Kasumi-1 (cell line): Measurements from ENCODE around the gene DDX49.

ENCODE experiments used
- DNase-seq, 2 experiments: peaks; one replicate each; lab custom pipeline; 2025; lab: John Stamatoyannopoulos, UW

Gene DDX49, protein sequence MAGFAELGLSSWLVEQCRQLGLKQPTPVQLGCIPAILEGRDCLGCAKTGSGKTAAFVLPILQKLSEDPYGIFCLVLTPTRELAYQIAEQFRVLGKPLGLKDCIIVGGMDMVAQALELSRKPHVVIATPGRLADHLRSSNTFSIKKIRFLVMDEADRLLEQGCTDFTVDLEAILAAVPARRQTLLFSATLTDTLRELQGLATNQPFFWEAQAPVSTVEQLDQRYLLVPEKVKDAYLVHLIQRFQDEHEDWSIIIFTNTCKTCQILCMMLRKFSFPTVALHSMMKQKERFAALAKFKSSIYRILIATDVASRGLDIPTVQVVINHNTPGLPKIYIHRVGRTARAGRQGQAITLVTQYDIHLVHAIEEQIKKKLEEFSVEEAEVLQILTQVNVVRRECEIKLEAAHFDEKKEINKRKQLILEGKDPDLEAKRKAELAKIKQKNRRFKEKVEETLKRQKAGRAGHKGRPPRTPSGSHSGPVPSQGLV

DNA sequence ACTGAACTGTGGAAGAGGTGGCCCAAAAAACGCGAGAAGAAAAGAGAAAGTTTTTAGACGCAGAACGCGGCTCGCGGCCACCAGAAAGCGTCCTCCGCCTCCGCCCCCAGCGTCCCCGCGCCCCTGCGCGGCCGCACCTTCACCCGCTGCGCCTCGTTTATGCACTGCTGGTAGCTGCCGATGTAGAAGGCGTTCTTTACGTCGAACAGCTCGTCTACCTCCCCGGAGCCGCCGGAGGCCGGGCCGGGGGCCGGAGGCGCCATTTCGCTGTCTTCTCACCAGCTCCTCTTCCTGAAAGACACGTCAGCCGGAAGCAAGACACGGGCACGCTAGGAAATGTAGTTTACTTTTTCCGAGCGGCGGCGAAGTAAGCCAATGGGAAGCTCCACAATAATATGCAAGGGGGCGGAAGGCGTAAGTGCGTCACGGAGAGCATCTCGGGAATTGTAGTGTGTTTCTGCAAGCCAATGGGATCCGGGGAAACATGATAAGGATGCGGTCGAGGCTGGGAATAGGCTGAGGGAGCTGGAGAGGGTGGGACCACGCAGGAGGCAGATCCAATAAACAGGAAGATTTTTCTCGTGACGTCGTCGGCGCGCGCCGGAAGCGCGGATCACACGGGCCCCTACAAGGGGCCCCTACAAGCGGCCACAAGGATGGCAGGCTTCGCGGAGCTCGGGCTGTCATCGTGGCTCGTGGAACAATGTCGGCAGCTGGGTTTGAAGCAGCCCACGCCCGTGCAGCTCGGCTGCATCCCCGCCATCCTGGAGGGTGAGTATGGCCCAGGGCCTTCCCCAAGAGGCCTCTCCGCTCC, at the start of gene DDX49, which contains the start of gene COPE:
DDX49 (plus strand) TSS at position 630 of the 814 bp plus-strand sequence; CDS start at position 657, 27 bp downstream.
COPE (minus strand) TSS at position 302 of the 814 bp plus-strand sequence; CDS start at position 263, 39 bp downstream.
- DNase-seq, result peak; percentile 100

DNA sequence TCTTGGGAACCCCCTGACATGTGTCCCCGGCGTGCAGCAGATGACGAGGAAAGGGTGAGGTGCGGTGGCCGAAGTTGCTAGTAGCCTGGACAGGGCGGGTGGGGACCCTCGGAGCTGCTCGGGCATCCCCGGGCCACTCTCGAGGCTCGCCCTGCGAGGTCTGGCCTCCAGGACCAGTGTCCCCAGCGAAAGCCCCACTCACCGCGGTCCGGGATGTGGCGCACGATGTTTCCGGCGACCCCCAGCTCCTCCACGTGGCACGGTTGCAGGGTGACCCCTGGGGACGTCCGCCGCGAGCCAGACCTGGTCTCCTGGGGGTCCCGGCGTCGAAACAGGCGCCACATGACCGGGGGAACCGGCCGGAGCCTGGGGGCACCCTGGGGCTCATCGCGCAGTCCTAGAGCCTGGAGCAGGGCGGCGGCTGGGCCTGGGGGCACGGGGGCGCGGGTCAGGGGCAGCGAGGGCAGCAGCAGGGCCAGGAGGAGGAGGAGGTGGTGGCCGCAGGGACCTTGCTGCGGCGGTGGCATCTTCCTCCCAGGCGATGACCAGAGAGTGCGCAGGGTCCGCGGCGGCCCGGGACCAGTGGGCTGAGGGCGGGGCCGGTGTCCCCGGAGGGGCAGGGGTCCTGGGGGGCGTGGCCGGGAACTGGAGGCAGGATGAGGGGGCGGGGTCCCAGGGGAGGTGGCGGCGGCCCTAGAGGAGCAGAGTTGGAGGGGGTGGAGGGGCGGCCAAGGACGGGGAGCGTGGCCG, 49.6 kb upstream of the DDX49 start:
- no peak for DNase-seq

DNA sequence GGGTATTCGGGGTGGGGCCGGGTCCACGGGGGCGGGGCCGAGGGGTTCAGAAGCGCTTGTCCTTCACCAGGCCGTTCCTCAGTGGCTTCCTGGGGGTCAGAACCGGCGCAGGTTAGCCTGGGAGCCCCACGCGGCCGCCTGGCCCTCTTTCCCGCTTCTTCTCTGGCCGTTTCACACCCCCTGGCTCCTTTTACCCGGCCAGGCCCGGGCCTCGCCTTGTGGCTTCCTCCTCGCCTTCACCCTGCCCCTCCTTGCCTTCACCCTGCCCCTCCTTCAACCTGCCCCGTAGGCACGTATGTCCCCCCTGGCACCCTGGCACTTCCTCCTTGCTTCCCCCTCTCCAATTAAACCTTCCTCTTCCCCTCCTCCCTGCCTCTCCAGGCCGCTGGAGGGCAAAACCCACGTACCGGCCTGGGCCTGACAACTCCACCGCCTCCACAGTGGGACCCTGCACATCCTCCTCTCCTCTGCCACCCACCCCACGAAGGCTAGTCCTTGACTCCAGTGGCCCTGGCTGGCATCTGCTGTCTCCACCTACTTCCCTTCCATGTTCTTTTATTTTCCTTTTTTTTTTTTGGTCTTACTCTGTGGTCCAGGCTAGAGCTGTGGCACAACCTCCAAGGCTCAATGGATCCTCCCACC, 48.9 kb upstream of the DDX49 start:
- no peak for DNase-seq

DNA sequence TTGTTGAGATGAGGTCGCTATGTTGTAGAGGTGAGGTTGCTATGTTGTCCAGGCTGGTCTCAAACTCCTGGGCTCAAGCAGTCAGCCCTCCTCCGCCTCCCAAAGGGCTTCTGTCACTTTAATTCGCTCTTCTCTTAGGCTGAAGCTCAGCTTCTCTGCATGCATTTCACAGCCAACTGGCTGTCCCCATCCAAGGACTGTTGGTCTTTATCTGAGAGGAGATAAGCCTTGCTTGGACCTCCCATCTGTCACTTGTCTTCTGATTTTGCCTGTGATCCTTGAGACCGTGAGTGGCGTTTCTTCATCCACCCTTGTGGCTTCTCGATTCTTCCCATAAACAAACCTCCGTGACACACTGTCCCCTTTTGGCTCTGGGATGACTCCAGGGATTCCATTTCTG, 48.0 kb upstream of the DDX49 start:
- no peak for DNase-seq

DNA sequence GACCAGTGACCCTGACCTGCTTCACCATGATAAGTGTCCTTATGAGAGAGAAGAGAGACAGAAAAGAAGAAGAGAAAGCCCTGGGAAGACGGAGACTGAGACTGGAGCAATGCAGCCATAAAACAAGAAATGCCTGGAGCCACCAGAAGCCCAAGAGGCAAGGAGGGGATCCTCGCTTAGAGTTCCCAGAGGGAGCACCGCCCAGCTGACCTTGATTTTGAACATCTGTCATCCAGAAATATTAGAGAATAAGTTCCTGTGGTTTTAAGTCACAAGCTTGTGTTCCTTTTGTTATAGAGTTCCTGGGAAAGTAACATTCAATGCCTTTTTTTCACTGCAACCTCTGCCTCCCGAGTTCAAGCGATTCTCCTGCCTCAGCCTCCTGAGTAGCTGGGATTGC, 43.8 kb upstream of the DDX49 start:
- DNase-seq, result no peak

DNA sequence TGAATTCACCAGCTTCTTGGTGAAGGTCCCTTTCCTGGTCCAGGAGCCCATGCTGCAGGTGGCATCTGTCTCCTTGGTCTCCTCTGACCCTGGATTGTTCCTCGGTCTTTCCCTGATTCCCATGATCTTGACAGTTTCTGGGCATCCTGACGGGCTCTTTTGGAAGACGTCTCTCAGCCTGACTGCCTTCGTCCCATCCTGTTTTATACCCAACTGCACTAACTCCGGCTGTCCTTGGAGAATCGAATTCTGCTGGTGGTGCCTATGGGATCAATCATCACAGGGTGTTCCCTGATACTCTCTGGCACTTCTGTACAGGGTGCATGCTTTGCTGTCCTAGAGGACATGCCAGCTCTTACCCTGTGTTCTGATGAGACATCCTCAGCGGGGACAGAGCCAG, 42.6 kb upstream of the DDX49 start:
- DNase-seq, result no peak

DNA sequence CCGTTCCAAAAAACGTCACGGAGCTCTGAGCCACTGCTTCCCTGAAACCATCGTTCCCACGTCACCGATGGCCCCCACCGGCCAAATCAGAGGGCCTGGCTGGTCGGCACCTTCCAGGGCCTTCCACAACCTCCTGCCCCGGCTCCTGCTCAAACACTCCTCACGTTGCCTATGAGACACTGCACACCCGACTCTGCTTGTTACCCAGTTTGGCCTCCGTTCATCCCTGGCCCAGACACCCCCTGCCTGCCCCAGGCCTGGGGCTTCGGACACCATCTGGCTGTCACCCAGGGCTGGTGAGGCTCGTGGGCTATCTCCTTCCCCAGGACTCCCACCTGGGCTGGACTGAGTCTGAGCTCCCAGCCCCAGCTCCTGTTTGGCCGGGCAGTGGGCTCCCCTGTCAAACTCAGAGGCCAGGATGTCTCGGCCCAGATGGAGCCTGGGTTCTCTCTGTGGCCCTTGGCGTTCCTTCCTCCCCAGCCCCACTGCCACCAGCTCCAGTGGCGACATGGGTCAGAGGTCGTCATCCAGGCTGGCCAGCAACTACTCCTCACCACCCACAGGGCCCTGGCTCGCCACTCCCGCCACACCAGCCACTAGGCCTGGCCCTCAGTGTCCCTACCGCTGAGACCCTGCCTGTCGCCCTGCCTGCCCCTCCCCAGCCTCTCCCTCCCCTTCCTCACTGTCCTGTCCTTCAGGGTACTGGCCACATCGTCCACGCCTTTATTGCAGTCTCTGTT, 41.3 kb upstream of the DDX49 start:
- no peak for DNase-seq

DNA sequence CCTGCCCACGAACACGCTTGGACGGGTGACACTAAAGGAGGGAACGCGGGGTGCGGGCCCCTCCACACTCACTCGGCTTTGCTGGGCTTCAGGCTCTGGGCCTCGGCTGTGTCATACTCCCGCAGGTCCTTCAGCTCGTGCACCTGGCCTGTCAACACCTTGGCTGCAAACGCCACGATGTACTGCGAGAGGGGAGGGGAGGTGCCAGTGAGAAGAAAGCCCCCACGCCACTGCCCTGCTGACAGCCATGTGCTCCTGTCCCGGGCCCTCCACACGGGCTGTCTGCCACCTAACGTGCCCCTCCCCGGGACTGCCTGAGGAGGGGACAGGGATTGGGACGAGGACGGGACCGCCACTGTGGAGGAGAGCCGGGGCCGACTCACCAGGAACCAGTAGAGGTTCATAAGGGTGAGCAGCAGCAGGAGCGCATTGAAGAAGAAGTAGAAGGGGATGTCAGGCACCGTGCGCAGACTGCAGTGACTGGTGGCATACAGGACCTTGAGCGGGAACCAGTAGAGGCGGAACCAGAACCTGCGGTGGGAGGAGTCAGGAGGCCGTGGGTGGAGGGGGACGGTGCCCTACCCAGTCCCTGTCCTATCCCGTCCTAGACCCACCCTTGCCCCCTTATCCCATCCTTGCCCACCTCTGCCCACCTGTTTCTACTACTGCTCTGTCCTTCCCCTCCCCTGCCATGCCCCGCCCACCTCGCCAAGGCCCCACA, 40.5 kb upstream of the DDX49 start:
- no peak for DNase-seq

DNA sequence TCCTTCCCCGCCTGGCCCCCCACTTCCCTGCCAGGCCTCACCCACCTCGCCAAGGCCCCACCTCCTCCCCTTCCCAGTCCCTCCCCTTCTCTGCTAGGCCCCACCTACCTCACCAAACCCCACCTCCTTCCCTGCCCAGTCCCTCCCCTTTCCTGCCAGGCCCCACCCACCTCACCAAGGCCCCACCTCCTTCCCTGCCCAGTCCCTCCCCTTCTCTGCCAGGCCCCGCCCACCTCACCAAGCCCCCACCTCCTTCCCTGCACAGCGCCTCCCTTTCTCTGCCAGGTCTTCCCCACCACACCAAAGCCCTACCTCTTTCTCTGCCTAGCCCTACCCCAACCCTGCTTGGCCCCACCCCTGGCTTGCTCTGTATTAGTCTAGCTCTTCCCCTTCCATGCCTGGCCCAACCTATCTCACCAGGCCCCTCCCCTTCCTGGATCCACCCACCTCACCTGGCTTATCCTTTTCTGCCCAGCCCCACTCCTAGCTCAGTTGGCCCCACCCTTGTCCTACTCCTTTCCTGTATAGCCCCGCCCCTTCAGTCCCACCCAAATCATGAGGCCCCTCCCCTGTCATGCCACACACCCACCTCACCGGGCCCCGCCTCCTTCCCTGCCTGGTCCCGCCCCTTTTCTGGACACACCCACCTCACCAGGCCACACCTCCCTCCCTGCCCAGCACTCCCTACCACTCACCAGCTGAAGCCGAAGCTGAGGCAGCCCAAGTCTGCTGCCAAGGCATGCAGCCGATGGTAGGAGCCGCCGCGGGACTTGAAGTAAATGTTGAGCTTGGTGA, 39.7 kb upstream of the DDX49 start:
- DNase-seq, result peak; percentile 38 to 46

DNA sequence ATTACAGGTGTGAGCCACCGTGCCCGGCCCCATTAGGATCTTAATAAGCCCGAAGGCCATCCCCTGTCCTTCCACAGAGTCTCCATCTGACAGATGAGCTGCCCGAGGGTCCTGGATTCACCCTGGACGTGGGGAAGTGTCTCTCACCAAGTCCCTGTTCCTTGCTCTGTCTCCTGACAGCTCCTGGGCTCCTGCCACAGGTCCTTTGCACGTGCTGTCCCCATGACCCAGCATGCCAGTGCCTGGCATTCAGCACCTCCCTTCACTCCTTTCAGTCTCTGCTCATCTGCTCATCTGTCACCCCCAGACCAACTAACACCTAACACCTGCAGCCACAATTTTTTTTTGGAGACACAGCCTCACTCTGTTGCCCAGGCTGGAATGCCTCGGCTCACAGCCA, 38.0 kb upstream of the DDX49 start:
- no peak for DNase-seq

DNA sequence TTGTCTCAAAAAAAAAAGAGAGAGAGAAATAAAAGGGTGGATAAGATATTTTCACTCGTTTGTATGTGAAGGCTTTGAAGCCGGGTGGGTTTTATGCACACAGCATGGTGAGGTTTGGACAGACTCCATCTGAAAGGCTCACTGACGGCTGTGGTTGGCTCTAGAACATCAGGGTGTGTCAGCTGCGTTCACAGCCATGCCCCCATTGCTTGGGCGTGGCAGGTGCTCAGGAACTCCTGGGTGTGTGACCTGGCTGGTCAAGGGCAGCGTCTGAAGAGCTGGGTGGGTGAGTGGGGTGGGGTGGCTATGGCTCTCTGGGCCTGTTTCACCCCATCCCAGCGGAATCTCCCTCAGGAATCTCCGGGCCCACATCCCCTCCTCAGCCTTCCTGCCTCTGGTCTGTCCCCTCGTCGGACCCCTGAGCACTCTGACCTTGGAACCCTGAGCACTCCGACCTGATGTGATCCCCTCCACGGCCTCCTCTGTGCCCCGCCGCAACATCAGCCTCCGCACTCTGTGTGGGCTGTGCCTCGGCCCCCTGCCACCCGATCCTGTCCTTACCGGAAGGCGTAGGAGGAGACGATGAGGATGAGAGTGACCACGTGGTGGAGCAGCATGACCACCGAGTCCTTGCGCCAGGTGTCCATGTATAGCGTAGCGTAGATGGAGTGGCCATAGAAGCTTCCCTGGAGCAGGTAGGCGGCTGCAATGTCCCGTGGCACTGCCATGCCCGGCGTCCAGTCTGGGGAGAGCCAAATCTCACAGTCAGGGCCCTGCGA, 35.8 kb upstream of the DDX49 start:
- DNase-seq, result no peak

DNA sequence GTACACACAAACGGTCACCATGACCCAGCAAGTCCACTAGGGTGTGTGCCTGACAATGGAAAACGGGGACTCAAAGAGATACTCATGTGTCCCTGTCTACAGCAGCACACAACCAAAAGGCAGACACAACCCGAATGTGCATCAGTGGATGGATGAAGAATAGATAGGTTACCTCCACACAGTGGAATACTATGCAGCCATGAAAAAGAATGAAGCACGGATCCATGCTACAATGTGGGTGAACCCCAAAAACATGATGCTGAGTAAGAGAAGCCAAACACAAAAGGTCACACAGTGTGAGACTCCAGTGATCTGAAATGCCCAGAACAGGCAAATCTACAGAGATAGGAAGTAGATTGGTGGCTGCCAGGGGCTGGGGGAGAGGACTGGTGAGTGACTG, 32.5 kb upstream of the DDX49 start:
- DNase-seq, result no peak

DNA sequence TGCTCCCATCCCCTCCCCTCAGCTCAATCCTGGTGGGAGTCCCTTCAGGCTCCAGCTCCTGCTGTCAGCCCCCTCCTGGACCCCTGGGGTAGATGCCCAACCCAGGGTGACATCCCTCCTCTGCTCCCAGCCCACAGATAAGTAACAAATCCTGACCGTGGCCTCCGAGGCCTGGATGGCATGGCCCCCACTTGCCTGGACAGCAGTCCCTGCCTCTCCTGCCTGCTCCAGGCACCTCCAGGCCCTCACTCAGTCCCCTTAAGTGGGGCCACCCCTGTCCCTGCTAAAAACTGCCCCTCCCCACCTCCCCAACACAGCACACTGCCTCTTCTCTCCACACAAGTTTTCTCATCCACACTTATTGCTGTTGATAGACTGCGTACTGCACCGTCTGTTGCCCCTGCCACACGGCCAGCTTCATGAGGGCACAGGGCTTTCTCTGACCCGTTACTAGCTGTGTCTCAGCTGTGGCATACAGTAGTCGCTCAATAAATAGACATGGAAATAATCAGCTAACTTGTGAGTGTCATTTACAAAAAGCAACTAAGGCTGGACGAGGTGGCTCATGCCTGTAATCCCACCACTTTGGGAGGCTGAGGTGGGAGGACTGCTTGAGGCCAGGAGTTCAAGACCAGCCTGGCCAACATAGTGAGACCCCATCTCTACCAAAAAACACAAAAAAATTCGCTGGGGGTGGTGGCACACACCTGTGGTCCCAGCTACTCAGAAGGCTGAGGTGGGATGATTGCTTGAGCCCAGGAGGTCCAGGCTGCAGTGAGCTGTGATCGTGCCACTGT, 29.4 kb upstream of the DDX49 start:
- DNase-seq, result no peak

DNA sequence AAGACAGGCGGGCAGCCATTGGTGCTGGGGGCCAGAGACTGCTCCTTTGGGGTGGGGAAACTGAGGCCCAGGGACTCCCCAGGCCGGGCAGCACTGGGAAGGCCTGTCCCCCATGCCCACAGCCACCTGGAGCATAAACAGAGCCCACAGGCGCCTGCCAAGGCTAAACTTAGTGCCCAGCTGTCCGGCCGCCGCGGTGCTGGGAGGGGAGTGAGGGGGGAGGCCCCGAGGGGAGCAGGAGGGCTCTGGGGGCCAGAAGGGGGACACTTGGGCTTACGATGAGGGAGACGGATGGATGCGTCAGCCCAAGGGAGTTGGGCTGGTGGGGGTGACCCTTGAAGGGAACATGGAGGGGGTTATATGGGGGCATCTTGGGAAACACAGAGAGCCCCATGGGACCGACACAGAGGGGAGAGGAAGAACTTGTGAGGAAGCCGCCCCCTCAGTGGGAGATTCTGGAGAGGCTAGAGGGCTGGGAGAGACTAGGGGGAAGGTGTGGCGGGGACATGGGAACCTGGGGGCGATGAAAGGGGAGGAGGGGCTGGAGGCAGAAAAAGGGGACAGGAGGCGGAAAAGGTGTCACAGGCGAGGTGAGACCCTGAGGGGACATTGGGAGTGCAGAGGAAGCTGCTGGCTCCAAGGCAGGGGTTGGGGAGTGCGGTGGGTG, 25.8 kb upstream of the DDX49 start:
- DNase-seq, result no peak

DNA sequence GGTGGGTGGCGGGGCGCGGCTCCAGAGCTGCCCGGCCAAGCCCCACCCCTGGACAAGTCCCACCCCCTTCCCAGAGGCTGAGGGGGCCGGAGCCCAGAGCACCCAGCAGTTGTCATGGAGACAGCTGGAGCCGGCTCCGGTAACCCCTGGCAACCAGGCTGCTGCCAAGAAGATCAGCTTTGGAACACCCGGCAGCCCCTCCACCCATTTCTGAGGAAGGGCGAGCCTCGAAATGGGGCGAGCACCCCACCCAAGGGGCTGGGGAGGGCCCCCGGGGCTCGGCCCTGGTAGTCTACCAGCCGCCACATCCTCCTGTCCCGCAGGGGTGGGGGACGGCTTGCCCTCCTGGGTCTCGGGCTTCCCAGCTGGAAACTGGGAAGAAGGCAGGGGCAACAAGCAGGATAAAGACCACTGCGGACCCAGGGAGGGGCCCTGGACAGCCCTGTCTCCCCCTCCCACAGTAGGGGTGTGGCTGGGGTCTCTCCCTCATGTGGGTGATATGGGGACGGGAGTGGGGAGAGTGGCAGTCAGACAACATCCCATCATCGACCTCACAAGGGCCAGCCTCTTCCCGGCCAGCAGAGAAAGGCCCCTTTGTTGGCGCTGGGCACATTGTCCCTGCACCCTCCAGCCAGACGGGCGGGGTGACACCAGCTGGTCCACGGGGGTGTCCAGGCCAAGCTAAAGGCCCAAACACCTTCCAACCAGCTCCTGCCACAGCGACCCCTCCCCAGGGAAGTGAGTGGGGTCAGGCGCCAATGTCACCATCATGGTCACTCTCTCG, 25.1 kb upstream of the DDX49 start:
- DNase-seq, result no peak

DNA sequence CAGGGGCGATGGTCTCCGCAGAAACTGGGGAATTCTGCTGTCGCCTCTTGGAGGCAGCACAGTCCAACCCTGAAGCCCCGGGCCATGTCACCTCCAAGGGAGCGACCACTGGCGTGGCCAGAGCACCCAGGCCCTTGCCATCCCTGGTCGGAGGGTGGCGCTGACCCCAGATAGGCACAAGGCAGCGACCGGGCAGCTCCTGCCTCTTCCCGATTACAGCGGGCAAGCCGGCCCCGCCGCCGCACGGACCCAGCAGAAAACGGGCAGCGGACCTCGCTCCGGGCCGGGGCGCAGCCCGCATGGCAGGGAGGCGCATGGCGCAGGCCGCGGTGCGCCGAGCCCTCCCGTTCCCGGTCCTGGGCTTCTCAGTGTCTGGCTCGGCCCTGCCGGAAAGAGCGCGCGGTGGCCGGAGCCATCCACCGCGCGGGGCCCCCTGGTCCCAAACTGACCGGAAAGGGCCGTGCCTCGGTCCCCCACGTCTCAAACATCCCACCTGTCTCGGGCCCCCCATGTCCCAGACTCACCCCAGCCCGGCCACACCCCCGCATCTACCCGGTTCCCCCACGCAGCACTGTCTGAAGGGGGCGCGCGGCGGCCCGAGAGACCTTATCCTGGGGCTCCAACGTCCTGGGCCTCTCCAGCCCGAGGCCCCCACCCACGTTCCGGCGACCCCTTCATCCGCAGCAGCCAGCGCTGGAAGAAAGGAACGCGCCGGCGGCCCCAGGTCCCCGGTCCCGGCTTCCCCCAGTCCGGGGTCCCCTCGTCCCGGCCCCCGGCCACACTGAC, 24.3 kb upstream of the DDX49 start:
- peak in 1 of 2 experiments; percentile 27 for DNase-seq
